AG10803 (cell line): Measurements from ENCODE around the gene SLC5A8.
A peak's percentile ranks its signal among the peaks of the same experiment; 100 is the strongest.
"Not testable (repeated sequence)": the region's sequence is repeated elsewhere in the genome, so short reads cannot be mapped to it uniquely, and the experiment has no call there.

ENCODE experiments used
- DNase-seq: peaks from one replicate; pipeline ENCODE4 v3.0.0; 2010; ENCODE audit warnings: low read depth
- H3K4me3 ChIP-seq: 2 replicates; pipeline ENCODE4 v1.5.1; 2011; ENCODE audit warnings: mild to moderate bottlenecking, low read length, control low read depth
- CTCF ChIP-seq: conservative IDR thresholded peaks from 2 replicates; pipeline ENCODE4 v1.5.1; 2011; ENCODE audit warnings: mild to moderate bottlenecking, low read length, control low read depth, inconsistent platforms

The SLC5A8 gene

GRCh38 chr12:101172316-101172715 lies 37.7 kb downstream of the SLC5A8 start:
- TF ChIP-seq CTCF = peak; percentile 38
- DNase-seq = peak; percentile 41
- H3K4me3 ChIP-seq = no peak overlapping the region

DNA sequence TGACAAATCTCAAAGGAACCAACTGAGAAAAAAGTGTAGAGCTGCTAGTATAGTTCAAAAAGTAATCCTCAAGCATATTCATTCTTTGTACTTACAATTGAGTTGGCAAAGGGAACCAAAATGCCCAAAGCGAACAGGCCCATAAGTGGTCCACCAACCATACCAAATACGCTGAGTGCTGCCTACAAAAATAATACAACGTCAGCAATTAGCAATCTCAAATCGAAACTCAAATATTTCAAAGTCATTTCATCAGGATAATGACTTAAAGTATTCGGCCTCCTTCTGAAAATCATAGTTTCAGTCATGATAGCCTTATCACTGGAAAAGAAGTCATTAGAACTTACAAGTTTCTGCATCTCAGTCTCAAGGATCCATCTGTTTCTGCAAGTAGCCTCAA lies 42.0 kb downstream of the SLC5A8 start:
- TF ChIP-seq CTCF = no peak
- no peak overlapping the region for H3K4me3 ChIP-seq
- no peak for DNase-seq

DNA sequence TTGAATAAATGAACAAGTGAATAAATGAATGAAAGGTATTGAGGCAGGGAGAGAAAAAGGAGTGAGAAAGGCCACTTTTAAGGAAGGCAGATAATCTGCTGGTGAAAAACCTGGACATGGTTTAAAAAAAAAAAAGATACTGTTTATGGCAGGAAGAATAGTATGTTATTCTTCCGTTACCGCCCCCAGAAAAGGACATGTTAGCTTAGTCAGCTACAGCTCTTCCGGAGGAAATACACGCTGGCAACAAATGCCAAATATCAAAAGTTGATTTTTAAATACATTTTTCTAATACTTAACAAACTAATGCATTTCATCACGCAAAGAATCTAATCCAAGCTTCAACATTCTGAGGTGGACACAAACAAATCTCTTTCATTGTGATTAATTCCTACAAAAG lies 43.2 kb downstream of the SLC5A8 start:
- H3K4me3 ChIP-seq = no peak overlapping the region
- no peak for TF ChIP-seq CTCF
- DNase-seq = no peak

DNA sequence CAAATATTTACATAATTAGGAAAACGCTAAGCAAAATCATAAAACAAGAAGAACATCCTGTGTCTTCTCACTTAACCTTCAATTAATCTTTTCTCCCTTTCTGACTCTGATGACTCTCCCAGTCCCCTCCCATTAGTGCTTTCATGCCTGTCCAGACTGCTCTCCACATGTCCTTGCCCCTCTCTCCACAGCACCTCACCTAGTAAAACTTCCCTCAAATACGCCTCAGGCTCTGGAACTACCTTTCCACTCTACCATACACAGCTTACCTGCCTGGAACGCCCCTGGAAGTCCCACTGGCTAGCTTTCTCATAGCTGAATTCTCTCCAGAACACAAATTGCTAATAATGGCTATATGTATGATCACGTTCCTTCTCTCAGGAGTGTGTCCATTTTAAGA lies 44.7 kb downstream of the SLC5A8 start:
- H3K4me3 ChIP-seq = no peak overlapping the region
- no peak for DNase-seq
- no peak for TF ChIP-seq CTCF

DNA sequence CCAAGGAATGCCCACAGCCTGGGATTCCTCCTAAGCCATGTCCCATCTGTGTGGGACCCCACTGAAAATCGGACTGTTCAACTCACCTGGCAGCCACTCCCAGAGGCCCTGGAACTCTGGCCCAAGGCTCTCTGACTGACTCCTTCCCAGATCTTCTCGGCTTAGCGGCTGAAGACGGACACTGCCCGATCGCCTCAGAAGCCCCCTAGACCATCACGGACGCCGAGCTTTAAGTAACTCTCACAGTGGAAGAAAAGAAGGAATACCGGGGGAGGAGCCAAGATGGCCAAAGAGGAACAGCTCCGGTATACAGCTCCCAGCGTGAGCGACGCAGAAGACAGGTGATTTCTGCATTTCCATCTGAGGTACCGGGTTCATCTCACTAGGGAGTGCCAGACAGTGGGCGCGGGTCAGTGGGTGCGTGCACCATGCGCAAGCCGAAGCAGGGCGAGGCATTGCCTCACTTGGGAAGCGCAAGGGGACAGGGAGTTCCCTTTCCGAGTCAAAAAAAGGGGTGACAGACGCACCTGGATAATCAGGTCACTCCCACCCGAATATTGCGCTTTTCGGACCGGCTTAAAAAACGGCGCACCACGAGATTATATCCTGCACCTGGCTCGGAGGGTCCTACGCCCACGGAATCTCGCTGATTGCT lies 64.1 kb downstream of the SLC5A8 start:
- DNase-seq, H3K4me3 ChIP-seq: not testable (repeated sequence)

DNA sequence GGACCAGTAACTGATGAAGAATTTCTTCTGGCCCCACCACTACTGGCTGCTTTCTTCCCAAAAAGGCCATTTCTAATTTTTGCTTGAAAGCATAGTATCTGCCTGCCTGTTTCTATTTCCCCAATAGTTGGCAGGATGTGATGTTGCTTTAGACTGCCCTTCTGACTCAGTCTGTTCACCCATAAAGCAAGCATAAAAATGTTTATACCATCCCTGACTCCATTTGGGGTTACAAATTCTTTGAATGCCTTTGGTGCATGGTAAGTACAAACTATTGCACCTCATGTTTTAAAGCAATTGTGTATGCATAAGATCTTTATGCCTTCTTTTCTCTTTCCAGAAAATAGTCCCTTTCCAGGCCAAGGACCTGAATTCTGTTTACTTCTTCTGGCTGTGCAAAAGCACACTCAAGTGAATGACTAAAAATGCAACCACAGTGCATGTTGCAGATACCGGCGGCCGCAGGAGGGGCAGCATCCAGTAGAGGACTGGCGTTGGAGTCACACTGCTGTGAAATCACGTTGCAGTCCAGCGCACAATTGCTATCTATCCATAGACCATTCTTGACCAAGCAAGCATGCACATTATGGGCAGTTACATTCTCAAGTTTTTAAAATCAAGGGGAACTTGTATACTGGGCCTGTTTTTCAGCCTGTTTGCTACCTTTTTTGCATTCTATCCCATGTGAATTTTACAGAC lies 82.4 kb downstream of the SLC5A8 start:
- no peak for TF ChIP-seq CTCF
- peak; percentile 73 for DNase-seq
- H3K4me3 ChIP-seq = no peak overlapping the region

- no peak for TF ChIP-seq CTCF
- no peak overlapping the region for H3K4me3 ChIP-seq
- DNase-seq = no peak
These were observed 92.2 kb downstream of the SLC5A8 start for GRCh38 chr12:101117842-101118241.

GRCh38 chr12:101116911-101117310 lies 93.1 kb downstream of the SLC5A8 start:
- DNase-seq = no peak
- TF ChIP-seq CTCF = no peak

More at GRCh38 chr12:101116911-101117310, 93.1 kb downstream of the SLC5A8 start:
- H3K4me3 ChIP-seq = no peak overlapping the region
